ENCODE measurements around the gene PPP2R2D. TPM values are rescaled to one million over a fixed set of nuclear protein-coding genes. Genes with fewer than 3 reads are reported as not detected.

PPP2R2D gene
- polyA plus RNA-seq, 4 donors: 43.2 to 52.5 (median 45.3) TPM

Other genes with a start within 250 kb of the PPP2R2D start
- gene BNIP3, start 80.9 kb downstream of the PPP2R2D start, polyA plus RNA-seq (ENCODE audit: insufficient read length in 4 of 4): 10 to 100 TPM; 73.8 to 88.3 (median 79.0) TPM
- gene JAKMIP3, start 164.9 kb downstream of the PPP2R2D start, polyA plus RNA-seq (ENCODE audit: insufficient read length in 4 of 4): under 1 TPM; 0.09 to 0.37 (median 0.24) TPM